LNCAP (cell line): ENCODE results near the gene PAFAH2.

Experiments used
- CTCF ChIP-seq: fragments of 450-650 bp; IDR thresholded peaks from 2 replicates; pipeline ENCODE4 v1.5.1; 2017; ENCODE audit warnings: mild to moderate bottlenecking

PAFAH2 gene

DNA sequence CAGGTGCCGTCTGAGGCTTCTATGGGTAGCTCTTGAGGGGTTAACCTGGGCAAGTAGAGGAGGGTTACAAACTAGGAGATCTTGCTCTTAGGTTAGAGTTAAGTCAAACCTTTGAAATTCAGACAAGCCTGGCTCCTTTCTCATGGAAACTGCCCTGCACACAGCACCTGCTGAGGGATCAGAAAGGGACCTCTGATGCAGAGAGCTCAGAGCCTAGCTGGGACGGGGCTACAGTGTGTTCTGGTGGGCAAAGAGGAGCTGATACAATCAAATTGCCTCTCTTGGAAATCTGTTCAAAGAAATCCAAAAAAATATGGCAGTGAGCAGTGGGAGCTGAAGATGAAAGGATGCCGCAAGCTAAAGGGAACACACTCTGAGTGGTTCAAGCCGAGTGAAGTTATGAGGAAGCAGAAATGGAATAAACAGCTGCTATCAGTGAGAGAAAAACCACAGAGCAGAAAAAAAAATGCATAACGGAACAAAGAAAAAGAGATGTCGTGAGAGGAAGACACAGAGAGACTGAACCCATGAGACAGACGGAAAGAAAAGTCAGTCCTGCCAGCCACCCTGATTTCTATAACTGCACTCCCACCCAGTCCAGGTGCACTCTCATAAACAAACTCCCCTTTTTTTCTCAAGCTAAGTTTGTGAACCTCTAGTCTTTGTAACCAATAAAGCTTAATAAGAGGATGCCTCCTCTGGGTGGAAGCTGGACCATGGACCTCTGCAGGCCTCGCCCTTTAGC, 26.6 kb downstream of the PAFAH2 start:
- TF ChIP-seq CTCF: no peak

GRCh38 chr1:25967308-25967707, 30.6 kb downstream of the PAFAH2 start:
- no peak for TF ChIP-seq CTCF

DNA sequence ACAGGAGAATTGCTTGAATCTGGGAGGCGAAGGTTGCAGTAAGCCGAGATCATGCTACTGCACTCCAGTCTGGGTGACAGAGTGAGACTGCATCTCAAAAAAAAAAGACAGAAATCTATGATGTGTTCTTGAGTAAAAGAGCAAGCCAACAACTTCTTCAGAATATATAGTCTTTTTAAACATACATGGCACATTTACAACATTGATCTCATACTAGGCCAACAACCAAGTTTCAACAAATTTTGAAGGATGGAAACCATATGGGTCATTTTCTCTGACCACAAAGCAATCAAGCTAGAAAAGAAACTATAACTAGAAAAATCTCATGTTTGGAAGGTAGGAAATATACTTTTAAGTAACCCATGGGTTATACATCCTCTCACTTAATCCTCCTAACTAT, 38.3 kb downstream of the PAFAH2 start:
- TF ChIP-seq CTCF: no peak

- no peak for TF ChIP-seq CTCF
These were observed 39.4 kb downstream of the PAFAH2 start for GRCh38 chr1:25958465-25958864.

DNA sequence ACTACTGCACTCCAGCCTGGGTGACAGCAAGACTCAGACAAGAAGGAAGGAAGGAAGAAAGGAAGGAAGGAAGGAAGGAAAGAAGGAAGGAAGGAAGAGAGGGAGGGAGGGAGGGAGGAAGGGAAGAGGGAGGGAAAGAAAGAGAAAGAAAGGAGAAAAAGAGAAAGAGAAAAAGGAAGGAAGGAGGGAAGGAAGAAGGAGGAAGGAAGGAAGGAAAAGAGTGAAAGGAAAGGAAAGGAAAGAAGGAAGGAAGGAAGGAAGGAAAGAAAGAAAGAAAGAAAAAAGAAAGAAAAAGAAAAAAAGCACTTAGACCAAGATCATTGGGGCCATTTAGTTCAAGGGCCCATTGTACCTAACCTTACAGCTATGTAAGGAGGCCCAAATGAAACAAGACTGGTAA, 42.3 kb downstream of the PAFAH2 start:
- TF ChIP-seq CTCF: no peak

DNA sequence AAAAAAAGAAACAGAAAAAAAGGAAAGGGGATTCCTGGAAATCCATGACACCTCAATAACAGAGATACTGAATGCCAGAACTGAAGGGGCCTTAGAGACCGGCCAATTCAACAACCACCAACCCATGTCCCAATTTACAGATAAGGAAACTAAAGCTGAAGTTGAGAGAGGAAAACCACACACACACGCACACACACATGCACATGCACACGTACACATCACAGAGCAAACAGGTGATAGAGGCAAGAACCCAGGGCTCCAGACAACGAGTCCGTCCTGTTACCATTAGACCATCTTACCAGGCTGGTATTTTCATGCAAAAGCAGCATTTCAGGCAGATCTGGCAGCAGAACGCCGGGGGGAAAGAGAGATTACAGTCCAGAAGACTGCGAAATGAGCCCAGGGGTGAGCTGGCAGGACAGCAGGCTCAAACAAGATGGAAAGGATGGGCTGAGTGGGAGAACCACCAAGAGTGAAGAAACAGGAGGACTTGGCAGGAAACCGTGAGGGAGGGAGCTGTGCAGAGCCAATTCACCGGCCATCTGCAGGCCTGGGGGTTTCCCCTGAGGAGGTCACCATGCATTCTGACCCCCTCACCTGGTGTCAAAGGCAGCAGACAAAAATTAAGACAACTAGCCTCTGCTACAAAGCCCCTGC, 43.5 kb downstream of the PAFAH2 start:
- TF ChIP-seq CTCF: no peak

- no peak for TF ChIP-seq CTCF
These were observed 44.9 kb downstream of the PAFAH2 start for GRCh38 chr1:25952841-25953401.
